ENCODE results near the gene GULP1. TPM values are rescaled to one million over a fixed set of nuclear protein-coding genes. Genes with fewer than 3 reads are reported as not detected.
"Not testable (repeated sequence)": the region's sequence is repeated elsewhere in the genome, so short reads cannot be mapped to it uniquely, and the experiment has no call there.

The GULP1 gene
- total and polyA plus RNA-seq, 10 donors: 0.83 to 16.6 (median 6.6) TPM

GRCh38 chr2:188452084-188452483, 160.4 kb downstream of the GULP1 start:
- no peaks in the 10 kb centered on the region for H3K4me1 ChIP-seq
- no peak overlapping the region for H3K4me3 ChIP-seq
- no peaks in the 10 kb centered on the region for H3K36me3 ChIP-seq
- no peak for DNase-seq
- H3K27me3 ChIP-seq (replicated peaks in 1 of 7): no peaks in the 10 kb centered on the region
- intact Hi-C loops (cut with DNase I; ENCODE audit: low total_unique reads): no loop called here
- TF ChIP-seq POLR2A (IDR thresholded peaks at IDR 0.05): no peak
- no peak for TF ChIP-seq POLR2AphosphoS5 (IDR thresholded peaks at IDR 0.05)
- TF ChIP-seq, protein P1, sequence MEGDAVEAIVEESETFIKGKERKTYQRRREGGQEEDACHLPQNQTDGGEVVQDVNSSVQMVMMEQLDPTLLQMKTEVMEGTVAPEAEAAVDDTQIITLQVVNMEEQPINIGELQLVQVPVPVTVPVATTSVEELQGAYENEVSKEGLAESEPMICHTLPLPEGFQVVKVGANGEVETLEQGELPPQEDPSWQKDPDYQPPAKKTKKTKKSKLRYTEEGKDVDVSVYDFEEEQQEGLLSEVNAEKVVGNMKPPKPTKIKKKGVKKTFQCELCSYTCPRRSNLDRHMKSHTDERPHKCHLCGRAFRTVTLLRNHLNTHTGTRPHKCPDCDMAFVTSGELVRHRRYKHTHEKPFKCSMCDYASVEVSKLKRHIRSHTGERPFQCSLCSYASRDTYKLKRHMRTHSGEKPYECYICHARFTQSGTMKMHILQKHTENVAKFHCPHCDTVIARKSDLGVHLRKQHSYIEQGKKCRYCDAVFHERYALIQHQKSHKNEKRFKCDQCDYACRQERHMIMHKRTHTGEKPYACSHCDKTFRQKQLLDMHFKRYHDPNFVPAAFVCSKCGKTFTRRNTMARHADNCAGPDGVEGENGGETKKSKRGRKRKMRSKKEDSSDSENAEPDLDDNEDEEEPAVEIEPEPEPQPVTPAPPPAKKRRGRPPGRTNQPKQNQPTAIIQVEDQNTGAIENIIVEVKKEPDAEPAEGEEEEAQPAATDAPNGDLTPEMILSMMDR (IDR thresholded peaks at IDR 0.05 in 8 of 11, conservative IDR thresholded peaks at IDR 0.05 in 3 of 11): no peak
- no peak overlapping the region for H3K27ac ChIP-seq
- peaks cover 0 to 12% (median 0%) of the 10 kb centered on the region in 8 donors for H3K9me3 ChIP-seq
- WGBS, 5 donors: 82 to 92% (median 83%) methylated on average over 1 of the region's 1 CpG

- WGBS, 5 donors: 80 to 92% (median 87%) methylated on average over 12 of the region's 12 CpGs
- Histone ChIP-seq H3K27ac (no peak overlapping the region), H3K27me3 (replicated peaks in 1 of 7) (no peaks in the 10 kb centered on the region), H3K4me3 (no peak overlapping the region), H3K4me1 (no peaks in the 10 kb centered on the region), H3K36me3 (no peaks in the 10 kb centered on the region), H3K9me3 (peaks cover 0 to 12% (median 0%) of the 10 kb centered on the region in 8 donors)
- intact Hi-C loops (cut with DNase I; ENCODE audit: low total_unique reads): no loop called here
- TF ChIP-seq, protein P1 (IDR thresholded peaks at IDR 0.05 in 8 of 11, conservative IDR thresholded peaks at IDR 0.05 in 3 of 11): no peak
- TF ChIP-seq POLR2A (IDR thresholded peaks at IDR 0.05): no peak
- TF ChIP-seq POLR2AphosphoS5 (IDR thresholded peaks at IDR 0.05): no peak
- no peak for DNase-seq
These were observed 164.6 kb downstream of the GULP1 start for GRCh38 chr2:188456114-188456909.

- H3K36me3 ChIP-seq: no peaks in the 10 kb centered on the region
- no peaks in the 10 kb centered on the region for H3K27me3 ChIP-seq (replicated peaks in 1 of 7)
- no peak overlapping the region for H3K4me3 ChIP-seq
- TF ChIP-seq POLR2AphosphoS5 (IDR thresholded peaks at IDR 0.05) (no peak), POLR2A (IDR thresholded peaks at IDR 0.05) (no peak)
- TF ChIP-seq, protein P1 (IDR thresholded peaks at IDR 0.05 in 8 of 11, conservative IDR thresholded peaks at IDR 0.05 in 3 of 11): no peak
- 78 to 86% (median 79%) methylated on average over 2 of the region's 2 CpGs for WGBS, 5 donors
- H3K4me1 ChIP-seq: no peaks in the 10 kb centered on the region
- H3K9me3 ChIP-seq: peaks cover 0 to 9% (median 0%) of the 10 kb centered on the region in 8 donors
- intact Hi-C loops (cut with DNase I; ENCODE audit: low total_unique reads): no loop called here
- no peak overlapping the region for H3K27ac ChIP-seq
- no peak for DNase-seq
These were observed 167.4 kb downstream of the GULP1 start for GRCh38 chr2:188459061-188459460.

DNA sequence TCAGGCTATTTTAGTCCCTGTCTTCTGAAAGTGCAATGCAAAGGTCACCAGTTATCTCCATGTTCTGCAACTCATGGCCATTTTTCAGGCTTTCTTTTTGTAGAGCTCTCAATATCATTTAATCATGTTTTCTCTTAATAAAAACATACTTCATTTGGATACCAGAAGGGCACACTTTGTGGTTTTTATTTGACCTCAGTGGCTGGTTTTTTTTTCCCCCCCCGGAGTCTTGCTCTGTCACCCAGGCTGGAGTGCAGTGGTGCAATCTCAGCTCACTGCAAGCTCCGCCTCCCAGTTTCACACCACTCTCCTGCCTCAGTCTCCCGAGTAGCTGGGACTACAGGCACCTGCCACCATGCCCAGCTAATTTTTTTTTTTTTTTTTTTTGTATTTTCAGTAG, 174.4 kb downstream of the GULP1 start:
- H3K4me3 ChIP-seq; DNase-seq; intact Hi-C loops (cut with DNase I; ENCODE audit: low total_unique reads); H3K36me3 ChIP-seq; H3K27ac ChIP-seq; H3K27me3 ChIP-seq (replicated peaks in 1 of 7); H3K4me1 ChIP-seq: not testable (repeated sequence)
- WGBS, 5 donors: 68 to 84% (median 76%) methylated on average over 3 of the region's 3 CpGs
- peaks cover 0 to 13% (median 2%) of the 10 kb centered on the region in 8 donors for H3K9me3 ChIP-seq

All from spleen (tissue), 11 donors.